ENCODE data around the gene FOXP1.

Gene FOXP1

DNA sequence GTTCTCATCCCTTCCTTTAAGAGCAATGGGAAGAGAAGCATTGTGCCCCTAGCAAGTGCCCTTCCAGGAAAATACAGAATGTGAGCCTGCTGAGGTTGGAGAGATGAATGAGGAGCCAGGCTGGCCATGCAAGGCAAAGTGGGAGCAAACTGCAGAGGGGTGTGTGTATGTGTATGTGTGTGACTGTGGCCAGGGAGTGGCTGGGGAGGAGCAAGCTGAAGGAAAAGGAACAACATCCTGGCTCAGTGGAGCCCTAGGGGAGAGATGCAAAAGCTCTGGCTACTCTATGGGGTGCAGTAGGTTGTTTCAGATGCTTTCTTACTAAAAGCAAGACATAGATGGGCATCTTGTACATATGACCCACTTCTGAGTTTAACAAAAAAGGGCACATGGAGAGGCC is 20.6 kb downstream of the FOXP1 start:
- DNase-seq = no peak

DNA sequence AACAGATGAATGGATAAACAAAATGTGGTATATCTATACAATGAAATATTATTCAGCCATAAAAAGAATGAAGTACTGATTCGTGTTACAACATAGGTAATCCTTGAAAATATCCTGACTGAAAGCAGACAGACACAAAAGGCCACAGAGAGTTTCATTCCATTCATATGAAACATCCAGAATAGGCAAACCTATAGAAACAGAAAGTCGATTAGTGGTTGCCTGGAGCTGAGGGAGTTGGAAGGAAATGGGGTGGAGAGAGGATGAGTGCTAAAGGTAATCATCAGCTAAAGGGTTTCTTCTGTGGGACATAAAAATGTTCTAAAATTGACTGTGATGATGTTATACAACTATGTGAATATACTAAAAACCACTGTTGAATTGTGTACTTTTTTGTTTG is 22.9 kb downstream of the FOXP1 start:
- no peak for DNase-seq

DNA sequence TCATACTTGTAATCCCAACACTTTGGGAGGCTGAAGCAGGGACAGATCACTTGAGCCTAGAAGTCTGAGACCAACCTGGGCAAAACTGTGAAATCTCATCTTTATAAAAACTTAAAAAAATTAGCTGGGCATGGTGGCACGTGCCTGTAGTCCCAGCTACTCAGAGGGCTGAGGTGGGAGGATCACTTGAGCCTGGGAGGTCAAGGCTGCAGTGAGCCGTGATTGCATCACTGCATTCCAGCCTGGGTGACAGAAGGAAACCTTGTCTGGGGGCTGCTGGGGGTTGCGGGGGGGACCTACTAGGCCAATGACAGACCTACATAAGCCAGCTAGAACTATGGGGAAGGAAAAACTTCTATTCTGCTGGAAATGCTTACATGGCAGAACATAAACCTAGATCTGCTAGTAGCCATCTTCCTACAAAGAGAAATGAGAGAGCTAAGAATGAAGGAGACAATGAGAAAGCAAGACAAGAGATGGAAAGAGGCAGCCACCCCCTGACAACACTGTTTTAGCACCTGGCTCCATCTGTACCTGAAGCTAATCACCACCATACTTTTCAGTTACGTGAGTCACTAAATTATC is 23.9 kb downstream of the FOXP1 start:
- DNase-seq = no peak

DNA sequence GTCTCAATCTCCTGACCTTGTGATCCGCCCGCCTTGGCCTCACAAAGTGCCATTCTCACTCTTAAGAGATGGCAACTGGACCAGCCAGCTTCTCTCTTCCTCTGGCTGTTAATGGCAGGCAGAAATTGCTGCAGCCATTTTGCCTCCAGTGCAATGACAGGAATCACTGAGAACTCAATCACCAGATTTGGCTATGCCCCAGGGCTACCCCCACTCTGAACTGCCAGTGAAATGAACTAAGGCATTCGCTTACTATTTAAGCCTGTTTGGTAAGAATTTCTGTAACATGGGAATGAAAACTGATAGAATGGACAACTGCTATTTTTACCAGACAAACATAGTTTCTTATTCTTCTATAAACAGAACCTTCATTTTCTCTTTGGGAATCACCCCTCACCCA is 24.5 kb downstream of the FOXP1 start:
- no peak for DNase-seq

DNA sequence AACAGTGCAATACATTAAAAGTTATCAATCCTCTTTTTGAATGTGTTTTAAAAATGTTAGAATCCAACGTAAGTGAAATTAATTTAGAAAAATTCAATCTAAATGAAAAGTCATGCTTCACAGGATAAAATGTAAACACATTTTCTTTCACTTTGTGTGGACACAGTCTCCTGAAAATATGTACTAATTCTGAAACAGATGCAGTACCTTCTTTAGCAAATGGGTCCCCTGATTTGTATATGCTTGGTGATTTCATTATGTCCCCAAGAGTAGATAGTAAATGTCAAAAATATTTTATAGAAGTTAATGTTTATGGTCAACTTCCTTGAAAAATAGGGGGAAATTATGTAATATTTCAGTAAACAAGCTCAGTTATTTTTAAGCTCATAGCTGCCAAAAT is 28.9 kb downstream of the FOXP1 start:
- no peak for DNase-seq

DNA sequence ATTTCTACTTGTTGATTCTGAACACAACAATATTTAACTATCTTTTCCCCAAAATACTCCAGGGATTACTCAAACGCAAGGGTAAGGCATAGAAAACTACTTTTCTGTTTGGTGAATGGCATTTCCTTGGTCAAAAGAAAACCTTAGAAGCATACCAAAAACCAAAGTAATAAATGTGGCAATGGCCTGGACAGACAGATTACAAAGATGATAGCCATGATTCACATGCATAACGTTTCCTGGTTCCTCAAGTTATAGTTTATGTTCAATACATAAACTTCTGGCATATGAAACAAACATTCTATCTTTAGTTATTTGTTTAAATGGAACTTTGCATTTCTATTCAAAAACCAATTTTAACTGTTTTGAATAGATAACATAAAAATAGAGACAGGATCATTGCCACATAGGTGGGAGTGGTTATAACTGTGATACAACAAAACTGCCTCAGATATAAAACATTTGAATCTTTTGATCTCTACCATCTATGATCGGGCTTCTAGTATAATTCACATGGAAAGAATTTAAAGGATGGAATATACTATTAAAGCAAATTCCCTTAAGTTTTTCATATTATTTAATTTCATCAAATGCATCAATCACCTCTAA is 32.1 kb downstream of the FOXP1 start:
- peak; percentile 8 for DNase-seq

DNA sequence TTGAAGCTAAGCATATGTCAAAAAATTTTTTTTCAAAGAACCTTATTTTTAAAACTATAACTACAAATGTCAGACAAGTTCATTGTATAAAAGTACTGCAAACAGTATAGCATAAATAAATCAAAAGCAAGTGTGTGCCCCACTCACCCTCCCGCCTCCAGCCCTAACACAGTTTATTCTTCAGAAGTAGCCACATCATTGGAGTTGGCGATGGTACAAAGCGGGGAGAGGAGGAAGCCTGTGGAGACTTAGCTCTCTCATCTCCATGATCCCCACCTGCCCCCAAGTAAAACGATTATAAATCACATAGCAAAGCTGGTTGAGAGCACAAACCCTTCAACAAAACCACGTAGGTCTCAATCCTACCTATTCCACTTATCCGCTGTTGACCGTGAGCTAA is 33.6 kb downstream of the FOXP1 start:
- peak; percentile 19 for DNase-seq

DNA sequence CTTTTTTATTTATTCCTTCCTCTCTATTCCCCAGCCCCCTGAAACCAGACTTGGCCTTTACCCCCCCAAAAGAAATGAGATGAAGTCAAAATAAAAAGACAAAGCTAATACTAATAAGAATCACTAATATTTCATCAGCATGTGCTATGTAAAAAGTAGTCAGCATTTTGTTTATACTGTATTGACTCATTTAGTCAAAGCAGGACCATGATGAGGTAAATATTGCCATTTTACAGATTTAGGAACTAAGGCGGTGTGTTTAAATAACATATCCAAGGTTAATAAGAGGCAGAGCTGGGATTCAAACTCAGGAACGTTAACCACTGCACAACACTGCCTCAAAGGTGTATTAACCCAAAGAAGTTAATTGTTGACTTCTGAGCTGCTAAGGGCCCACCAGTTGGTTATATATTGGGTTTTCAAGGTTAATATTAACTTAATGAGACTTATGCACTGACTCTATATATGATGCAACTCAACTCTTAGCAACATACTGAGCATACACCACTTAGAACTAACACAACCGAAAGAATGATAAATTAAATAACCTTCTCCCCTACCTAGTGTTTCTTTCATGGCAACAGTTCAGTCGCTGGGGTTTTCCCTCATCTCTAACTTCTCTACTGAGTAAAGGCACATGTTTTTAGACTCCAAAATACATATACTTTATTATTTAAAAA is 34.7 kb downstream of the FOXP1 start:
- DNase-seq = no peak

DNA sequence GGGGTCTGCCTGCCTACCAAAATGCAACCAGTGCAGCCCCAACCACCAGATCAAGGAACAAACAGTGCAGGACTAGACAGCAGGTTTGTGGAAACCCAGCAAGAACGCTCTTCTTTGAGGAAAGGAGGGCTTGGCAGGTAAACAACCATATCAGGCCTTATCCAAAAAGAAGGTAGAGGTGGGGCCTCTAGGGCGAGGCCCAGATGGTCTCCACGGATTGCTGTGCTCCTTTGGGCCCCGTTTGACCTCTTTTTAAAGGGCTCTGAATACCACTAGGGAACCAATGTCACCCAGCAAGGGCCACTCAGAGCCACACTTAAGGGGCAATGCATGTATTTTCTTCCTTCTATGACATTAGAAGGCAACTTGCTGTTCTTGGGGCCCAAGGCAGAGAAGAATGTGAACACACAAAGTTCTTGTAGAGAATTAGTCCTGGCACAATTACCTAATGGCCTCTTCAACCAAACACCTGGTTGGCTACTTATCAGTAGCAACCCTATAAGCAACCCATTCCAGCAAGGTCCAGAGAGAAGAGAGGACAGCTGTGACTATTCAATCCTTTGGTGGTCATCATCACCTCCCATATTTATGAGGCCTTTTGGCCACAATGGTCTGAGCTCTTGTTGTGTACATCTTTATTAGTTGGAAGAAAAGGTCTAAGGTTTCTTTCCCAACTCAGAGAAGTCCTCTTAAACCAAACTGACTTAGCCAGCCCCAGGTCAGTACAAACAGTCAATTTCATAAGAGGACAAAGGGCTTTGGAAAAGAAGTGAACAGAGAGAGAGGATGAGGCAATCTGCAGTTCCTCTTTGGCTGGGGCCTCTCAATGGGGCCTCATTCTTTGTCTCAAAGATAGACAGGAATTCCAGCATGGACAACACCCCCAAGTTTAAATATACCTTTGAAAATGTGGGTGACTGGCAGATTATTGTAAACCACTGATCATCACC is 36.0 kb downstream of the FOXP1 start:
- peak; percentile 57 for DNase-seq

DNA sequence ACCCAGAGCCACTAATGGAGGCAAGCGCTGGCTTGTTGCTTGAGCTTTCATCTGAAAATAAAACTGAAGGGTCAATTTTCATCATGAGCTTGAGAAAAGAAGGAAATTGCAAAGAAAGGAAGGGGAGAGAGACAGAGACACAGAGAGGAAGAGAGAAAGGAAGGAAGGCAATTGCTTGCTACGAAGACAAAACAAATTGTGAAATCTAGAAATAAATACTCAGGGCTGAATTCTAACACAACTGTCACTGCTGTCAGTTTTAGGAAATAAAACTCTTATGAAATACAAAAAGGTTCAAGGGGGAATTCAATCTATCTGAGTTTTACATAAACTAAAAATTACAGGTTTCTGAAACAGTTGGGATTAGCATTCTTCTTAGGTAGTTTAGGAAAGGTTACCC is 36.7 kb downstream of the FOXP1 start:
- no peak for DNase-seq

DNA sequence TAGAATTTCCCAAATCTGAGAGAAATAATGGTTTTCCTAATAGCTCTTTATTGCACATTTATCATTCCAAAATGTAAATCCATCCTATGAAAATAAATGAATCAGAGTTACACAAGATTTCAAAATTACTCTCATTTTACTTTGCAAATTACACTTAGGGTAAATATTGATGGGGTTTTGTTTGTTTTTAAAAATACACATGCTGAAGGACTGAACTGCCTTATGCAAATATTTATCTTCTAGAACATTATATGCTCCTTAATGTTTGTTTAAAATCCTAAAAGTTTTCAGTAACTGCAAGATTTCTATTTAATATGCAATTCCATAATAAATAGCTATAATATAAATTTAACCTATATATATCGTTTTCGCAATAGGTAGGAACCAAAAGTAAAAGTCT is 38.2 kb downstream of the FOXP1 start:
- DNase-seq = no peak

DNA sequence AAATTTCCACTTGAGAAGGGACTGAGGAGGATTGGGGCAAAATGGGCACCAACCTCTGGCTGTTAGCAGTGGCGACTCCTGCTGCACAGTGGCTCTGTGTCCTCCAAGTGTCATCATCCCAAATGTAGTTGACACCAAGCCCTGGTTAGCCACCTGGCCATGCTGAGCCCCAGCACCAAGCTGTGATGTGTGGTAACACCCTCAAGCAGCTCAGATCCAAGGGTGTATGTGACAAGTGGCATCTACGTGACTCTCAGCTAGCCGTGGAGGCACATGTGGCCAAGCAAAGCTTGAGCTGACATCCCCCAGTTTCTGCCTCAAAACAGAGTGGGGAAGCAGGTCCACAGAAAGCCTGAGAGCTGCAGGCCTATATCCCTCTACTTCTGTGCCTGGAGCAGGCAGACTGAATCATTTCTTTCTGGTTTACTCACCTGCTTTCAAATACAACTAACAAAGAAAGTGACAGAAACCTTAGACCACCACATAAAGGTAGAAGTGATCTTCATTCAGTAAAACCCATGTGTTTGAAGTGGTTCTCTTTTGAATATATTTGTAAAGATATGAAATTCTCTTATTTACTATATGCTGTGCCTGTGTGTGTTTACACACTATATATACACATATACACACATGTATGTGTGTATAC is 40.0 kb downstream of the FOXP1 start:
- no peak for DNase-seq

DNA sequence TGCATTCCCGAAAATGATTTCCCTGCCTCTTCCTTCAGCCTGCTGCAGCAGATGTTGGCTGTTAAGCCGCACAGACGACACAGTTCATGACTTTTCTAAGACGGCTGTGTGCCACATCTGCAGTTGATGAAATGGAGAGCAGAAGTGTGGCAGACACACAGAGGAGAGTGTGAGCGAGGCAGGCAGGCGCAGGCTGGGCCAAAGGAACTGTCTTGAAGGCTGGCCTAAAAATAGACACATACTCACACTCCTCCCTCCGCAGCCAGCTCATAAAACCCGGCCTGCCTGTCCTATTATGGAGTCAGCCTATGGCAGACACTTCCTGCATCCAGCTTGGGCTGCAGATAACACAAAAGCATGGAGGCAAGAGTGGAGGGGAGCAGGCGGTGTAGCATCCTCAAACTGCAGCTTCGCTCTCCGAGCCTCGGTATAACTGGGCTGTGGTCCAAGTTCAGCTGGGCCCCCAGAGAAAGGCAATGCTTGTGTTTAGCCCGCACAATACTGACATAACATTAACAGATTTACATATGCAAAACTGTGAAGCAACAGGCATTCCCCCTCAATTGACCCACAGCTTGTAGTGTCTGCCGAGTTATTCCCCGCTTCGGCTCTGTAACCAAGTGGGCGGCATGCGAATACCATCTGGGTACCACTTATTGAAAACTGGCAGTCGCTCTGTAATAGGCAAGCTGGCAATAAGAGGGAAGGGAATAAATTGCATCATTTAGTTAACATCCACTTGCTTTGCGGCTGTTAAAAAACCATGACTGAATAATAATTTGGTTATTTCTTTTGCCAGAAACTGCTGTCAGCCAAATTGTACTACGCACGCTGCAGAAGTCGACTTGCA is 40.8 kb downstream of the FOXP1 start:
- DNase-seq = peak; percentile 81

DNA sequence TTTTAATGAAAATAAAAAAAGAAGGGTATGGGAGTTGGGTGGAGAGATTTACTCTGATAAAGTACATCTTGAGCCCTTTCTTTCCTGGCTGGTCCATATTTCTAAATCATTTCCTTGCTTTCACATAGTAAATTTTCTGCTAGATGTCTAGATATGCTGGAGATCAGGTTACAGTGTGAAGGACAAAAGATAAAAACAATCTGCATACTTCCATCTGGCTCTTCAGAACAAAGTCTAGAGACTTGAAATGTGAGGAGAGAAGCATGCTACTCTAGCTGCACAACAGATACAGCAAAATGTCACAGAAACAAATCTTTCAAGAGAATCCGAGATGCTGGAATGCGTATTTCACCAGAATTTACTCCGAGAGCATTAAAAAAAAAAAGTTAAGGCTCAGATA is 42.2 kb downstream of the FOXP1 start:
- DNase-seq = no peak

DNA sequence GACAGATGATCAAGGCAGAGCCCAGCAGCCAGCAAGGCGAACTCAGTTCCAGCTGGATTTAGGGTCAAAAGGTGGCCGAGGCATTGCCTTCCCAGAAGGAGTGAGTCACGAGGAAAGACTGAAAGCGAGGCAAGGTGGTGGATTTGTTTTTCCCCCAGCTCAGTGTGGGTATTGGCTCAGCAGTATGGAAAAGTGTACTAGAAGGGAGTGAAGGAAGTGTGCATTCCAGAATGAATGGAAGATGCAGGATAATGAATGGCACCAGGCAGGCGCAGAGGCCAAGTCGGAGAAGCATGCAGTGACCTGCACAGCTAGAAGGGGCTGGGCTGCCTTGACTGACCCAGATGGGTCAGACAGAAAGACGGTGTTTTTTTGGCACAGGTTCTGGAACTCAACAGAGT is 46.3 kb downstream of the FOXP1 start:
- DNase-seq = no peak

DNA sequence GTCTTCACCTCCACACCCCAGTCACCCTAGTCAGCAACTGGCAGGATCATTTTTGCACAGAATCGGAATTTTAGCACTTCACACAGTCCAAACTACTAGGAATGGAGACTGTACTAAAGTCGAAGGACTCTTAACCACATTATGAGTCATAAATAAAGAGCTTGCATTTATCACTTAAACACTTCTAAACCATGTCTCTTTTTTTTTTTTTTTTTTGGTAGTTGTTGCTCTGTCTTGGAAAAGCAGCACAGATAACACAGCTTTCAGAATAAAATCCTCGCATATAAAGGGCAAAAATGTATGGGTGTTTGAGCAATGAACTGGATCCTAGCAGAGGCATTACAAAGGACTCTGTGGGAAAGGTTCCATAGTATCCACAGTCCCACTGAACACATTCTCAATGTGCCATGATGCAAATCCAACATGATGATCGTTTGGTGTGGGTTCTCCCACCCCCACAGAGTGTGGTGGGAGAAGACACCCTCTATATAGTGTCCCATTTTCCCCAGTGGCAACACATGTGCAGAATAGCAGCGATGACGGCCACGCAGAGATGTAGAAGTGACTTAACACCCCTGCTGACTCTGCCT is 47.1 kb downstream of the FOXP1 start:
- DNase-seq = peak; percentile 35

DNA sequence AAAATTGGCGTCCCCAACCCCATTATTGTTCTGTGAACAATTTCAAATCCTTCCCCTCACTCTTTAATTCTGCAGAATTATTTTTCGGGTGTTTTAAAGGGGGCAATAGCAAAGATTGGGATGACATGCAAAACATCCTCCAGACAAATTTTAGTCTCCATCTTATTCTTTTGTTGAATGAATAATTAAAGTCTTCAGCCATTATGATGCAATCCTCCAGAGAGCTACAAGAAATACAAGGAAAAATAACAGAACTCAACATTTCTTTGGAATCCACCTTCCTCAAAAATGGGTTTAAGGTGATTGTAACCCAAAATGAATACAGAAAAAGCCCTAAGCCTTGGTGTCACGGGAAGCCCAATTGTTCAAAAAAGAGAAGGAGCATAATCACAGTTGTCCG is 49.9 kb downstream of the FOXP1 start:
- DNase-seq = no peak

DNA sequence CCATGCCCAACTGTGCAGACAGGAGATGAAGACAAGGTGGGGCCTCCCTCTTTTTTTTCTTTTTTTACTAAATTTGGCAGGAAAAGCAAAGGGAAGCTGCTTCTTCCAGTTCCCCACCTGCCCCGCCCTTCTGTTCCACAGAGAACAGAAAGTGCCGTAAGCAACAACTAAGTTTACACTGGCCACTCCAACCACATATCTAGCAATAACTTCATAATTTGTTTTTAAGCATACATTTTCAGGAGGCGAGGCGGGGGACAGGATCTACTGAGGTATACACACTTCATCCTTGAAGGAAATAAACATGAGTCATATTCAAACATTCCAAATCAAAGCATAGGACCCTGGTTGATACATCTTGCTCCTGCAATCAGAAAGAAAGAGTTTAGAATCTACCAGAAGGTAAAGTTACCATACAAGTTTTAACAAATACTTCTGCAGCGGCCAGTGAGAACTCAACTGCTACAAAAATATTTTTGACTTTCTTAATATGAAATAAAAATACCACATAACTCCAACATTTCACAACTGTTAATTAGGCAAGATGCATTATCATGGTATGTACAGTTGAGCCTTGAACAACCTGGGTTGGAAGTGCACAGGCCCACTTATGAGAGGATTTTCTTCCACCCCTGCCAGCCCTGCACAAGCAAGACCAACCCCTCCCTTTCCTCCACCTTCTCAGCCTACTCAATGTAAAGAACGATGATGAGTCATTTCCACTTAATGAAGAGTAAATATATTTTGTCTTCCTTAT is 50.7 kb downstream of the FOXP1 start:
- DNase-seq = no peak

DNA sequence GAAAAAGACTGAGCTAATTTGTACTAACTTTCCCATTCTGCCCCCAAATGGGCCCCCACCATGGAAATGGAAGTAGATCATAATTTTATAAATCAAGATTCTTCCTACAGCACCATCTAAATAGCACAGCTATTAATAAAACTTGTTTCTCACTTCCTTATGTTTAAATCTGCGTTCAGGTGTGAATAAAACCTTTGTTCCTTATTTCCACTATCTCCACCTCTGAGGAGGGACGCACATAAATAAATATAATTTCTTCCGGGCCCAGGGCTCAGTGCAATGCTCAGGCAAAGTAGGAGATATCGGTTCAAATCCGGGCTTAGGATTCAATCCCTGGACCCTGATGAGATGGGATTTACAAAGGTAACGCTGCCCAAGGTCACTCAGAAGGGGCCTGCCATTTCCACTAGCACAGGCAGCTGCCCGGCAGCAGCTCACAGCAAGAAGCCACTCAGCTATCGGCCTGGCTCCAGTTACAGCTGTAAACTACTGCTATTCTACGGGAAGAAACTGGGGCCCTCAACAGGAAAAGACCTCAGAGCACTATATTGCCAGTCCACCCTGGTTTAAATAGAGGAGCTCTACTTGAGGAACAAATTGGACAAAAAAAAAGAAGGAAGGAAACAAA is 52.5 kb downstream of the FOXP1 start:
- DNase-seq = no peak

DNA sequence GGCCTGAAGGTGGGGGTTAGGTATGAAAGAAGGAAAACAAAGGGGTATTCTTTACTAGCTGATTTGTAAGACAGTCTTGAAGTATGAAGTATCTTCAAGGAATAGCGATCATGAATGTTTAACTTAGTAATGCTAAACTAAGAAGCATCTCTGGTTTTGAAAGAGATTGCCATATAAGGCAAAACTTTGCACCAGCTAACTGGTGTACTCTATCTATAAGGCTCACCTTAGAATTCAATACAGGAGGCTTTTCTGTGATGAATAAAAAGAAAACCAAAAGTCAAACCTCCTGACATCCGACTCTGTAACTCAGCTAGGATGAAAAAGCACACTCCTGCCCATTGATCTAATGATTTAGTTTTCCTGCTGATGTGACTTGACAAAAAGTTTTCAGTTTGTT is 54.7 kb downstream of the FOXP1 start:
- DNase-seq = no peak
